SIG-M5 treated with dmso at 0.1 percent for 504 hours (cell line): Measurements from ENCODE around the gene MADD.

Experiments
- DNase-seq: peaks from one replicate; lab custom pipeline; 2025; ENCODE audit not compliant: unreplicated experiment; lab: John Stamatoyannopoulos, UW

Gene MADD

DNA sequence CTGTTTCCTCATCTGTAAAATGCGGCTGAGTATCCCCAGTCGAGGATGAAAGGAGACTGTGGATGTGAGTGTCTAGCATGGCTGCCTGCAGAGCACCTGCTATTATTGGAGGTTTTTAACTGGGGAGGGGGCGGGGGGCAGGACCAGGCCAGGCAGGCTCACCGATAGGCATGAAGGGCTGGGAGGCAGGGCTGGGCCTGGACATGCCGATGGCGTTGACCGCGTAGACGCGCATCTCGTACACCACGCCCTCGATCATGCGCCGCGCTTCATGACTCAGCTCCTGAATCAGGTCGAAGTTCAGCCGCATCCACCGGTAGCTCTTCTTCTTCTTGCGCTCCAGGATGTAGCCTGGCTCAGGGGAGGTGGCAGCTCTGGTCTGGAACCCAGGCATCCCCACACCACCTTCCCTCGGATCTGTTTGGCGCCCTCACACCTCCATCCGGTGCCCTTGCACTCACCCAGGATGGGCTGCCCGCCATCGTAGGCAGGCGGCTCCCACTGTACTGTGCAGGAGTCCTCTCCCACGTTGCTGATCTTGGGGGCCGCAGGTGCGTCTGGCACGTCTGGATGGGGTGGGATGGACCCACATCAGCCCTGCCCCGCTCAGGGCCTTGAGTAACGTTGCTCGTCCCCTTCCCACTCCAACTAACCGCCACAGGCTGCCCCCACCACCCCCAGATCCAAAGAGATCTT lies 67.4 kb downstream of the MADD start:
- no peak for DNase-seq

- no peak for DNase-seq
These were observed 68.7 kb downstream of the MADD start for GRCh38 chr11:47338396-47339241.

DNA sequence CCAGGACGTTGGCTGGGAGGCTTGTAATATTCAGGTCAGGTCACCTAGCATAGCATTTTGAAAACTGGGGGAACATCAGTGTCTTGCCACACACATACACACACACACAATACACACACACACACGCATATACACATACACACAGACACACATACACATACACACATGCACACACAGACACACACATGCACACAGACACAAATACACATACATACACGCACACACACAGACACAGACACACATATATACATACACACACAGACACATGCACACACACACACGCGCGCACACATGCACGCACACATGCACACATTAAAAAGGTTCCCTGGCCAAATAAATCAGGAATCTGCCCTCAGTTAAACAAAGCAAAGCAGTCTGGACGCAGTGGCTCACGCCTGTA lies 70.1 kb downstream of the MADD start:
- DNase-seq = no peak

GRCh38 chr11:47340980-47341775 lies 71.2 kb downstream of the MADD start:
- DNase-seq = no peak

DNA sequence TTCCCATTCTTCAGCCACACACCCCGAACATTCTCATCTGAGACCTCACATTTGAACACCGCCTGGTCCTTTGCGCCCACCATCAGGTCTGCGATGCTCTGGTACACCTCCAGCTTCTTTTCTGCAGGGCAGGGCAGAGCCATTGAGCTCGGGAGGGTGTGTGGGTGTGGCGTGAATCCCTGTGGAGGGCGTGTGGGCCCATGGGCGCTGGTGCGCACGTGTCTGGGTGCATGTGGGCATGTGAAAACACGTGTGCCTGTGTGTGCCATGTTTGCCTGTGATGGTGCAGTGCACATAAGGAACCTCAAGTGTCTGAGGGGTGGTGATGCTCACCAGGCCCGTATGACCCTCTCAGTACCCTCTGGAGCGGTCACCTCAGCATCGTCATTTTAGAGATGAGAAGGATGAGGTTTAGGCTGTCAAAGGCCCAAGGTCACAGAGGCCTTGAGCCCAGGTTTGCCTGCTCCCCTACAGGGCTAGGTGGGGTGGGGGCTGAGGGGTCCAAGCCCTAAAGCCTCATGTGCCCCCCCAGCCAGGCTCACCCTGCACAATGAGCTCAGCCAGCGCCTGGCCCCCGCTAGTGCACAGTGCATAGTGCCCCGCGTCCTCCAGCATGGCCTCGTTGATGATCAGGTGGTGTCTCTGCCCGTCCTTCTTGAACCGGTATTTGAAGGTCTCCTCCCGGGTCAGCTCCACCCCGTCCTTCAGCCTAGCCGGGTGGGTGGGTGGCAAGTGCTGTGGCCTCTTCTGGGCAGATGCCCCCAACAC lies 72.3 kb downstream of the MADD start:
- DNase-seq = no peak

DNA sequence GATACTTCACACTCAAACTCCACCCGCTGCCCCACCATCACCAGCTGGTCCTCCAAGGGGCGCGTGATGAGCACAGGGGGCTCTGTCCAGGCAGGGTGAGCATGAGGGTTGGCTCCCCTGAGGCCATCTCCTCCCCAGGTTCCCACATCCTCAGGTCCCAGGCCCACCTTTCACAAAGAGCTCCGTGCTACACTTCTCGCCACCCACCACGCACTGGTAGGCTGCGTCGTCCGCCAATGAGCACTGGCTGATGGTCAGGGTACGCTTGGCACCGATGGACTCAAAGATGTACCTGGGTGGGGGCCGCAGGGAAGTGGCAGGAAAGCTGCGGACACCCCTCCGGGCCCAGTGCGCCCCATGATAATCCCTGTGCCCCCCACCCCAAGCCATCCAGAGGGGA lies 72.9 kb downstream of the MADD start:
- no peak for DNase-seq

DNA sequence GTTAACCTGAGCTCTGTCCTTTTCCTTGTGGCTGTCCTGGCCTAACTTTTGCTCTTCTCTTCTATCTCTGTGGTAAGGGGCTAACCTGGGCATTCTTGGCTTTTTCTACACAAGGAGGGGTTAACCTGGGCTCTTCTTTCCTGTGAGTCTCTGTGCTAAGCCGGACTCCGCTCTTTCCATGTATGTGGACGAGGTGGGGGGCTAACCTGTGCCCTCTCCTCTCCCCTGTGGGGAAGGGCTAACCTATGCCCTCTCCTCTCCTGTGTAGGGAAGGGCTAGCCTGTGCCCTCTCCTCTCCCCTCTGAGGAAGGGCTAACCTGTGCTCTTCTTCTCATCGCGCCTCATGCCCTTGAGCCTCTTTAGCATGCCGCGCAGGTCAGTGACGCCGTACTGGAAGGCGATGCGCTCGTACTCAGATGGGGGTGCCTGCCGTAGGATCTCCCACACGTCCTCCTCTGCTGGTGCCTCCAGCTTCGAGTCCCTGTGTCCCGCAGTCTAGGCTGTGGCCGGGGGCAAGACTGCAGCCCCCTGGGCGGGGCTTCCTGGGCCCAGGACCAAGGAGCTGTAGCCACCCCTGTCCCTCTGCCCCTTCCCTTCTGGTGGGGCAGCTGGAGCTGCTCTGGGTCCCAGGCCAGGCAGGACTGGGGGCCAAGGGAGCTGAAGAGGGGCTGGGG lies 76.1 kb downstream of the MADD start:
- DNase-seq = no peak

- no peak for DNase-seq
These were observed 77.2 kb downstream of the MADD start for GRCh38 chr11:47347137-47347536.

DNA sequence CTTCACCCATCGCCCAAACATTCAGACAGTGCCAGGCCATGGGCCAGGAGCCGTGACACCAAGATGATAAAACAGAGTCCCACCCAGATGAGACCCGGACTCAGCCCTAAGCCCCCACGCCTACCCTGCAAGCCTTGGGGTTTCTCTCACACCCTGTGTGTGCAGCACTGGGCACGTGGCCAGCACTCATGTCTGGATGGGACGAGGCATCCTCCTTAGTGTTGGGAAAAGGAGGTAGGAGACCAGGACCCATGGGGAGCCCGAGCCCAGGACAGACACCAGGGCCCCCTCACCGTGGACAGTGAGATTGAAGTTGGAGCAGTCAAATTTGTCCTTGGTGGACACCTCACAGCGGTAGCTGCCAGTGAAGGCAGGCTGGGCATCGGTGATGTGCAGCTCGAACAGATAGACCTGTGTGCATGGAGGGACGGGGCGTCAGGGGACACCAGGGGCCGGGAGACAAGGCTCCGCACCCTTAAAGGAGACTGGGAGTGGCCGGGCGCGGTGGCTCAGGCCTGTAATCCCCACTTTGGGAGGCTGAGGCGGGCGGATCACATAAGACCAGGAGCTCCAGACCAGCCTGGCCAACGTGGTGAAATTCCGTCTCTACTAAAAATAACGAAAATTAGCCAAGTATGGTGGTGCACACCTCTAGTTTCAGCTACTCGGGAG lies 78.3 kb downstream of the MADD start:
- DNase-seq = no peak

GRCh38 chr11:47348859-47349258 lies 78.9 kb downstream of the MADD start:
- peak; percentile 54 for DNase-seq

- no peak for DNase-seq
These were observed 79.7 kb downstream of the MADD start for GRCh38 chr11:47349521-47350095.

DNA sequence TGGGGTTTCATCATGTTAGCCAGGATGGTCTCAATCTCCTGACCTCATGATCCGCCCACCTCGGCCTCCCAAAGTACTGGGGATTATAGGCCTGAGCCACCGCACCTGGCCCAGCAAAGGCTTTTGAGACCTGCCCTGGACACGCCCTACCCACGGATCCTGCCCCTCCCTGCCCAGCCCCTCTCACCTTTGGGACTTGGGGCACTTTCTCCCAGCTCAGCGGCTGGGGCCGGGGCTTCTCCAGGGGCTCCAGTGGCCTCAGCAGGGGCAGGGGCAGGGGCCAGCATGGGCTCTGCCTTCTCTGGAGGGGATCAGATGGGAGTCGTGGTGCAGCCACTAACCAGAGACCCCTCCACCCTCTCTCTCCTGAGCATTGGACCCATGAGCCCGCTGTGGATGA lies 80.4 kb downstream of the MADD start:
- no peak for DNase-seq

DNA sequence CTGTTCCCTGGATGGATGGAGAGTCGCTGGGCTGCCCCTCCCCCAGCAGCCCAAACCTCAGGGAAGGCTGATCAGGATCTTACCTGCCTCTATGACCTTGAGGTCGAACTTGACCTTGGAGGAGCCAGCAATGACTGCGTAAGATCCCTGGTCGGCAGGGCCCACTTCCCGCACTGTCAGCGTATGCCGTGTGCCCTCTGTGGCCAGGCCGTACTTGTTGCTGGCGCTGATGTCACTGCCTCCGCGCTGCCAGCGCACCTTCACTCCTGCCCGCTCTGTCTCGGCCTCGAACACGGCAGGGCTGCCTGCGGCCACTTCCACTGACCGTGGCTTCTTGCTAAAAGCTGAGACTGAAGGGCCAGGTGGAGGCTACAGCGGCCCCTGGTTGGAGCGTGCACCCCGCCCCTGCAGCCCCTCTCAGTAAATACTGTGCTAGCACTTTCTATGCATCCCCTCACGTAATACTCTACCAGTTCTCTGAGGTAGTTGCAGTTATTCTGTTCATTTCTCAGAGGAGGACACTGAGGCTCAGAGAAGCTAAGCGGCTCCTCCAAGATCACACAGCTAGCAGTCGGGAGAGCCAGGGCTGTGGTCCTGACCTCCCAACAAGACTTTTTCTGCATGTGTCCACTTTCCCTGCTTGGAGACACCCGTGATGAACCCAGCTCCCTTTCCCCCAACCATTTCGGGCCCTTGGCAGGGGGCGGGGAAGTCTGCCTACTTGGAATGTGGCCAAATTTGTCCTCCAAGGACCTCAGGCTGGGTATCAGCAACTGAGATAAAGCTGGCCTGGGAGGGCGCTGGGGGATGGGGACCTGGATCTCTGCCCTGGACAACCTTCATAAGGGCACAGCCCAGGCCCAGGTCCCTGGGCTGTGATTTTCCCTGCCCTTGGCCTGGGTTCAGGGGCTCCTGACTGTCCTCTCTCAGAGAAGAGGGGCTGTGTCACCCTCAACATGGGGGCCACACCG lies 81.5 kb downstream of the MADD start:
- no peak for DNase-seq

GRCh38 chr11:47352556-47352955 lies 82.6 kb downstream of the MADD start, which contains the start of gene MYBPC3:
Gene MYBPC3 (minus strand): TSS chr11:47352702. CDS start chr11:47352647, 55 bp downstream.
- DNase-seq = no peak

DNA sequence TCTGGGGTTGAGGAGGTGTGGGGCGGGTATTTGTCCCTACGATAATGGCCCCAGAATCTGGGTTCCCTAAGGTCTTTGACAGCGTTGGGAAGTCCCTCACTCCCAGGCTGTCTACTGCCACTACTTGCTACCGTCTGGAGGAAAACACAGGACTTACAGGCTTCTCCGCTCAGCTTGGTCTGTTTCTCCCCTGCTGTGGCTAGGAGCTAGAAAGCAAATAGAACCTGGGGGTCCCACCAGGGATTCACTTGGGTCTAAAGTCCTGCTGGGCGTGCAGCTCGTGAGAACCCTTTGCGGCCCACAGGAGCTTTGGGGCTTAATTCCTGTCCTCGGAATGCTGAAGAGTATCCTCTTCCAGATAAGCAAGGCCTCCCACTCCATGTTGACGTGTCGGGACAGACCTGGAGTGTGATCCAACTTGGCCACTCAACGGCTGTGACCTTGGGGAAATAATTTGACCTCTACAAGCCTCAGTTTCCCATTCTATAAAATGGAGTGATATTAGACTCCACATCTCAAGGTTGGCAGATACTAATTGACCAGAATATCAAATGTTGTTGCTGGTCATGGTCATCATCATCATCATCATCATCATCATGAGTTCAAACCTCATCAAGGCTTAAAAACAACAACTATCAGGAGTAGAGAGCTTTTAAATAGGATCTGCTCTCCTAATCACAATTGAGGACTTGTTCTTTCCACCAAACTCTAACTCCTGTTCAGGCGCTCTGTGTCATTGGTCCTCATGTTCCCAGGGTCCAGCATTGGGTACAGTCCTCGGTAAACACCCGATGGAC lies 84.2 kb downstream of the MADD start:
- DNase-seq = no peak

- no peak for DNase-seq
These were observed 85.0 kb downstream of the MADD start for GRCh38 chr11:47354913-47355282.

GRCh38 chr11:47355283-47356128 lies 85.6 kb downstream of the MADD start:
- DNase-seq = peak; percentile 71
